ENCODE data around the gene GPR39.

GPR39 gene

DNA sequence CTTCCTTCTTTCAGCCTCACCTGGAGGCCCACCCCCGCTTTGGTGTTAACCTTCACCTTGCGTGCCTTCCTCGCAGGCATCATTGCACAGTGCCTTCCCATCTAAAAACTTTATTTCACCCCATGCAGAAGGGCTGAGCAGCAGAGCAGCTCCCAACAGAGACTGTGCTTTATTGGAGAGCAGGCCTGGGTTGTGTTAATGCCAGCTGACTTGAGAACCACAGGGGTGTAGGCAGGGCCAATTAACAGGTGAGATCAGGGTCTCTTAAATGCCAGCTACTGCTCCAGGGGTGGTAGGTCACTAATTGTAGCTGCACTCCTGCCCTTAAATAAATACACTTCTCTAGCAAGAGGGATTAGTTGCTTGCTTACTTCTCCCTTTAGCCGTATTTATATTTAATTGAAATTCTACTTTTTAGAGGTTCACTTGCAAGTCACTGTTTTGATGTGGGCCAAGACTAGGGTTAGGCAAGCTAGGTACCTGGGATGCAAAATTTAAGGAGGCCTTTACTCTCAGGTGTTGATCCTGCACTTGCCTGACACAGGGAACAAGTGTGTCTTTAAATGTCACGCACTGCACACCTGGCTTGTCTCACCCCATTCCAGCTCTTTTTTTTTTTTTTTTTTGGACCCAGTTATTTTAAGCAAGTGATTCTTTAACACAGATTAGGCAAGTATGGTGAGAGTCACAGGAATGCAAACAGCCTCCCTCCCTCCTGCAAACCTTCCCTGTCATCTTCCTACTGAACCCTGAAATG is 198.9 kb downstream of the GPR39 start:
- no peaks in the 10 kb centered on the region for H3K9me3 ChIP-seq (ENCODE audit: control insufficient read depth, low read length)
- H3K4me1 ChIP-seq, result no peaks in the 10 kb centered on the region
- H3K27me3 ChIP-seq (ENCODE audit: control insufficient read depth, insufficient read depth, low read length), result no peaks in the 10 kb centered on the region
- no peaks in the 10 kb centered on the region for H3K36me3 ChIP-seq (ENCODE audit: control insufficient read depth, insufficient read depth, low read length)
- H3K27ac ChIP-seq, result no peak overlapping the region
- H3K9ac ChIP-seq, result no peak overlapping the region
- no peak for TF ChIP-seq CTCF (IDR thresholded peaks at IDR 0.05)
- no peak overlapping the region for H2AFZ ChIP-seq
- H3K4me2 ChIP-seq (ENCODE audit: low read length), result no peak overlapping the region
- H3K4me3 ChIP-seq (ENCODE audit: low read depth, low read length), result no peak overlapping the region
- H3K79me2 ChIP-seq, result no peaks in the 10 kb centered on the region

DNA sequence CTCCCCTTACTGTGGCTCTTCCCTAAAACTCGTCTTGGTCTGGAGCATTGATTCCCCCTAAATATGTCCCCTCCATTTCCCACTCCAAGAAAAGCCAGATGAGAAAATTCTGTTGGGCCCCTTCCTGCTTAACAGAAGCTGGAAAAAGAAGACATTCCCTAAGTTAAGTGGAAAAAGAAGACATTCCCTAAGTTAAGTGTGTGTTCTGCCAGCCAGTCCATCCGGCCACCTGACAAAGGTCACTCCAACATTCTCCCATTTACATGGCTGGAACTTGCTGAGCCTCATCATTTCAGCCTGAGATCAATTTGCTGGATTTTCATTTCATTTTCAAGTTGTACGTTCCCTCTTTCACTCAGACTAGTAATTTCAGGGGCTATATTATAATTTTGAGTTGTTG is 201.4 kb downstream of the GPR39 start:
- Histone ChIP-seq H3K9ac (no peak overlapping the region), H2AFZ (no peak overlapping the region), H3K27me3 (ENCODE audit: control insufficient read depth, insufficient read depth, low read length) (no peaks in the 10 kb centered on the region), H3K4me2 (ENCODE audit: low read length) (no peak overlapping the region), H3K9me3 (ENCODE audit: control insufficient read depth, low read length) (no peaks in the 10 kb centered on the region), H3K27ac (no peak overlapping the region), H3K36me3 (ENCODE audit: control insufficient read depth, insufficient read depth, low read length) (no peaks in the 10 kb centered on the region), H3K4me1 (no peaks in the 10 kb centered on the region), H3K4me3 (ENCODE audit: low read depth, low read length) (no peak overlapping the region), H3K79me2 (no peaks in the 10 kb centered on the region)
- TF ChIP-seq CTCF (IDR thresholded peaks at IDR 0.05), result no peak

- no peaks in the 10 kb centered on the region for H3K9me3 ChIP-seq (ENCODE audit: control insufficient read depth, low read length)
- no peak overlapping the region for H2AFZ ChIP-seq
- no peaks in the 10 kb centered on the region for H3K36me3 ChIP-seq (ENCODE audit: control insufficient read depth, insufficient read depth, low read length)
- no peak for TF ChIP-seq CTCF (IDR thresholded peaks at IDR 0.05)
- no peak overlapping the region for H3K4me2 ChIP-seq (ENCODE audit: low read length)
- no peak overlapping the region for H3K9ac ChIP-seq
- H3K4me3 ChIP-seq (ENCODE audit: low read depth, low read length), result no peak overlapping the region
- no peaks in the 10 kb centered on the region for H3K4me1 ChIP-seq
- H3K79me2 ChIP-seq, result no peaks in the 10 kb centered on the region
- H3K27ac ChIP-seq, result no peak overlapping the region
- no peaks in the 10 kb centered on the region for H3K27me3 ChIP-seq (ENCODE audit: control insufficient read depth, insufficient read depth, low read length)
These were observed 202.1 kb downstream of the GPR39 start for GRCh38 chr2:132618734-132619133.

GRCh38 chr2:132620115-132620514 is 203.5 kb downstream of the GPR39 start:
- H3K27ac ChIP-seq, result no peak overlapping the region
- H2AFZ ChIP-seq, result no peak overlapping the region
- no peaks in the 10 kb centered on the region for H3K27me3 ChIP-seq (ENCODE audit: control insufficient read depth, insufficient read depth, low read length)
- no peak overlapping the region for H3K9ac ChIP-seq
- H3K9me3 ChIP-seq (ENCODE audit: control insufficient read depth, low read length), result no peaks in the 10 kb centered on the region
- no peak overlapping the region for H3K4me3 ChIP-seq (ENCODE audit: low read depth, low read length)
- no peaks in the 10 kb centered on the region for H3K36me3 ChIP-seq (ENCODE audit: control insufficient read depth, insufficient read depth, low read length)
- H3K79me2 ChIP-seq, result no peaks in the 10 kb centered on the region
- H3K4me1 ChIP-seq, result no peaks in the 10 kb centered on the region
- H3K4me2 ChIP-seq (ENCODE audit: low read length), result no peak overlapping the region
- TF ChIP-seq CTCF (IDR thresholded peaks at IDR 0.05), result no peak
